HuH-7 (cell line): Measurements from ENCODE around the gene SUPT5H.

Experiments
- DNase-seq: peaks from one replicate; pipeline ENCODE4 v3.0.0; 2011; ENCODE audit warnings: low spot score

SUPT5H gene

DNA sequence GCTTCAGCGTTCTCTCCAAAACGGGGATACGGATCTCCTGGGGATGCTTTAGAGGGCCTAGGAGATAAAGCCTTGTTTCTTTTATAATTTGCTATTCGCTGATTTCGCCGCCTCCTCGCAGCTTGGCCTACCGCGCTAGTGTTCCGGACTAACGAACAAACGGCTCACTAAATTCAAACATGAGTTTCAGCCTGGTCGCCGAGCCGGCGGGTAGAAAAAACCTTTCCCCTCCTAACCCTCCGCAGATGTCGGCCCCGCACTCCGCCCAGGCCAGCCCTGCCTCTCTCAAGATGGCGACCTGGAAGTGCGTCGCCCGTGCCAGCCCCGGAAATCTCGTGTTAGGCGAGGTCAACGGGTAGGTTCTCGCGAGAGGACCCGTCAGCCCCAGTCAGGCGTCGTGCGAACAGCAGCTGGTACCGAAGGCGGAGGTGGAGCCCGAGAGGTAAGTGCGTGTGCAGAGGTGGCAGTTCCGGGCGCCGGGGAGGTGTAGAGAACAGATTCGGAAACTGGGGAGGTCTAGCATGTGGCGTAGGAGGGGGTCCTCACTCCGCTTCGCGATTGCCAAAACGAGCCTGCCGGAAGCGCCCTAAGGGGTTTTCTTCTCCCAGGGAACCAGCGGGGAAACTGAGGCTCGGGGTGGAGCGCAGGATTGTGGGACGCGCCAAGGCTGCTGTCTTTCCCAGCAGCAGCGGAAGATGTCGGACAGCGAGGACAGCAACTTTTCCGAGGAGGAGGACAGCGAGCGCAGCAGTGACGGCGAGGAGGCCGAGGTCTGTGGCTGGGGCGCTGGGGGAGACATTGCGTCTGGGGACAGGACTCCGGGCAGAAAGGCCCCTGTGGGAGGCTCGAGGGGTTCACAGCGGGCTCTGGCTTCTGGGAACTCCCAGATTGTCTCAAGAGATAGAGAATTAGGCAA is at the start of gene SUPT5H:
Gene SUPT5H, plus strand, starts transcription at position 387 of the 916 bp plus-strand sequence. Its CDS starts 309 bp downstream, at position 696.
- DNase-seq, result peak; percentile 98

DNA sequence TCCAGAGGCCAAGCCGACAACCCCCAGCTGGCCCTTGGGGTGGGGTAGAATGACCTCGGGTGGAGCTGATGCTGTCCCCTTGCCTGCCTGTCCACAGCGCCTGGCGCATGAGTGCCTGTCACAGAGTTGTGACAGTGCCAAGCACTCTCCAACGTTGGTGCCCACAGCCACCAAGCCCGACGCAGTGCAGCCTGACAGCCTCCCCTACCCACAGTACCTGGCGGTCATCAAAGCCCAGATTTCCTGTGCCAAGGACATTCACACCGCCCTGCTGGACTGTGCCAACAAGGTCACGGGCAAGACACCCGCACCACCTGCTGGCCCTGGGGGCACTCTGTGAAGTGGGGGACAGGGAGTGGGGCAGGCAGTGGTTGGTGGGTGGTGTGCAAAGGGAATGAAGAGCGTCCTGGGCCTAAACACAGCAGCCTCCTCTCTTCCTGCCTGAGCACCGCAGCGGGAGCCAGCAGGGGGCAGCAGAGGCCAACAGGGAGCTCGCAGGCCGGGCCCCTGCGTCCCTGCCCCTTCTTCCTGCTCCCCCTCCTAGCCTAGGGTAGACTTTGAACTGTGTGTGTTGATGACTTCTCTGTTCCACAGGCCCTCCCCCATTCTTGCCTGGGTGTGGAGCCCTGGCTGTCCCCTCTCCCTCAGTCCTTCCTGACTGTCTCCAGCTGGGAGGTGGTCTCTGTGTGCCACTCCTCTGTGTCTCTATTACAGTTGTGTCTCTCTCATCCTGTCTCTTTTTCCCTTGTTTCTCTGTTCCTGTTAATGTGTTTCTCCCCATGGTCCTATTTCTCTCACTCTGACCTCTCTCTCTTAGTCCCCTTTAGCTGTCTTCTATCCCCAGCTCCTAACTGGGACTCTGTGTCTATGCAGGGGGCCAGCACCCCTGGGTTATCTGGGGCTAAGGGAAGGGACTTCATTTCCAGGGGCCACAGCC is 47.8 kb upstream of the SUPT5H start:
- peak; percentile 97 for DNase-seq

DNA sequence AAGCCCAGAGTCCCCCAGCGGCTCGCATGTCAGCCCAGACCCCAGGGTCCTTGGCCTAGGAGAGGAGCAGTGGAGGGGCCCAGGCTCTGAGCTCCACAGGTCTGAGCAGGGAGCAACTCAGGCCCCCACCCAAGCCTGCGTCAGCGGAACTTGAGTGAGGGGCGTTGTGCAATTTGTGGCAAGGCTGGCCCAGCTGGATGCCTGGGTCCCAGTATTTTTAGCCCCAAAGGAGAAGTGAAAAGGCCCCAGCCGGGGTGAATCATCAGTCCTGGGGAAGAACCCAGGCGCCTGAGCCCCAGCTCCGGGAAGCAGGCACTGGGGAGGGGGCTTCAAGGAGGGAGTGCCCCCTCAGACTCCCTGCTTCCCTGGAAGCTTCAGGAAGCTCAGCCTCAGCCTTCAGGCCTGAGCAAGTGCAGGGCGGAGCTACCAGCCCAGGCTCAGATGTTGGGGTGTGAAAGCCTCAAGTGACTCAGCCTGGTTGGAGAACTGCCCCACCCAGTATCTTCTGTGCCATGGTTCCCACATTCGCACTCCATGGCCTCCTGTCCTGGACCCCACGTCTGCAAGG is 47.0 kb upstream of the SUPT5H start:
- no peak for DNase-seq

GRCh38 chr19:39399668-39400050 is 45.7 kb upstream of the SUPT5H start:
- no peak for DNase-seq

- no peak for DNase-seq
Measured at GRCh38 chr19:39400061-39400460, 45.3 kb upstream of the SUPT5H start.

DNA sequence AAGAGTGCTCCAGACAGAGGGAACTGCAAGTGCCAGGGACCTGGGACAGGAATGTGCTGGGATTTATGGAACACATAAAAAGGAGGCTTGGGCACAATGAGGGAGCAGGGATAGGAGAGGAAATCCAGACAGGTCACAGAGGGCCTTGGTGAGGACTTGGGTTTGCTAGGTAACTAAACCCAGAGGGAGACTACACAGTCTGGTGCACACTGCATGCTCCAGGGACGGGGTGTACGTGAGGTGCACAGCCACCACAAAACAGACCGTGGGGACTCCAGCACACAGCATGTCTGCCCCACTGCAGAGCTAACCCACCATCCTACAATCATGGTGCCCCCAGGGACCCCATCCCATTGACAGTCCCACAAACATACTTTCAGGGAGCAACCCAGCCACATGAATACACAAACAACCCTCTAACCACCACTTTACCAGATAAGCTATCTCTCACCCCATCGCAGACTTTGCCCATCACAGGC is 44.3 kb upstream of the SUPT5H start:
- no peak for DNase-seq

- no peak for DNase-seq
Measured at GRCh38 chr19:39401549-39402345, 43.6 kb upstream of the SUPT5H start.

- DNase-seq, result peak; percentile 74
Measured at GRCh38 chr19:39402346-39403300, 42.8 kb upstream of the SUPT5H start.

DNA sequence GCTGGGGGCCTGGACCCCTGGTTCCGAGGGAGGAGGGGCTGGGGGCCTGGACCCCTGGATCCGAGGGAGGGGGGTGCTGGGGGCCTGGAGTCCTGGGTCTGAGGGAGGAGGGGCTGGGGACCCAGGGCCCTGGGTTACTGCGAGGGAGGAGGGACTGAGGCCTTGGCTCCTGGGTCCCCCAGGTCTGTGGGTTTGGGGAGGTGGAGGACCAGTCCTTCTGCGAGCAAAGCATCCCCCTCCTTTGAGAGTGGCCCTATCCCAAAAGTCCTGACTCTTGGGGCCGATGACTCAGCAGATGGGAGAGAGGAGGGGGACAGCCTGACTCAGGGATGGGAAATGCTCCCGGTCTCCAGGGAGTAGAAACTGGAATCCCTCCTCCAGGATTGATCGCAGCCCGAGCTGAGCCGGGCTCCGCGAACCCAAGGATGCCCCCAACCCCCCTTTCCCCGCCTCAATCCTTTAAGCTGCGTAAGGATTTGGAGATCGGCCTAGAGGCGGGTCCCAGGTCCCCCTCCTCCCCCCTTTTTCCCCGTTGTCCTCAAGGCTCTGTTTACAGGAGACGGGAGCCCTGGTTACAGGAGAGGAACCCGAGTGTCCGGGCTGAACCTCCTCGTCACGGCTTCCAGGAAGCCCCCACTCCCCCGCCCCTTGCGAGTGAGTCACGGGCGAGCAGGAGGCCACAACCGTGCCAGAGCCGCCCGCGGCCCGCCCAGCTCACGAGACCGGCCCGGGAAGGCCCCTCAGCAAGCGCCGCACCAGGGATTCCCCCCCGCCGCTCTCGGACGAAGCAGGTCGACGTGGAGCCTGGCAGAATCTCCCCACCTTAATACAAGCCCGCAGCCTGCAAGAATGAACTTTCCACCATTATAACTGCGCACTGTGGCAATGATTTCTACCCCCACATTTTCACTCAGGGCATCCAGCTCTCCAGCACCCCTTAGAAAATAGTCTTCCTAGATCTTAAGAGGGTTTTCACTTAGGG is 41.8 kb upstream of the SUPT5H start:
- no peak for DNase-seq

GRCh38 chr19:39405261-39405957 is 40.0 kb upstream of the SUPT5H start:
- DNase-seq, result no peak

- DNase-seq, result no peak
Measured at GRCh38 chr19:39405958-39406655, 39.3 kb upstream of the SUPT5H start.

DNA sequence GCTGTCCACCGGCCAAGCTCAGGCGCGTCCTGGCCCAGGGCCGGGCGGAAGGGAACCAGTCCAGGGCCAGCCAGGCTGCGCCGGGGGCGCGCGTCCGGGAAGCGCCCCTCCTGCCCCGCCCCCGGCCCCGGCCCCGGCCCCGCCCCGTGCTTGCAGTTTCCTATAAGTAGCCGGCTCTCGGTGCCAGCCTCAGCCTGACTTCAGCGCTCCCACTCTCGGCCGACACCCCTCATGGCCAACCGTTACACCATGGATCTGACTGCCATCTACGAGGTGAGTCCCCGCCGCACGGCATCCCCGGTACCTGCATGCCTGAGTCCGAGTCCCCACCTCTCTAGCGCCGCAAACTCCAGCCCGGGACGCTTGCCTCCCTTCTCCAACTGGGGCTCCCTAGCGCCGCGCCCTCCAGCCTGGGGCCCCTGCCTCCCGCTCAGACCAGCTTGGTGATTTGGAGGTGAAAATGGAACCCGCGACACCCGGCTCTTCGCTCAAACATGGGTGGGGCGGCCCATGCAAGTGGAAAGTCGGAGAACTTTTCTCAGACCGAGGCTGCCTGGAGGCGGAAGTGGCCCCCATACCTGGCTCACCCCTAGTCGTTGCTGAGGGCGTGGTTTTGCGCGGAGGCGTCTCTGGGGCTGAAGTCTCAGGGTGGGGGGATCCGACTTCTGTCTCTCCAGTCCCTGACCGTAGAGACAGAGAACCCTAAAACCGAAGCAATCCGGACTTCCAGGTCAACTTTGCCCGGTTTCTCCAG is 38.5 kb upstream of the SUPT5H start, which contains the start of gene ZFP36:
Gene ZFP36, plus strand, starts transcription at position 192 of the 754 bp plus-strand sequence. Its CDS starts 58 bp downstream, at position 250.
- peak; percentile 91 for DNase-seq

GRCh38 chr19:39407410-39407659 is 38.0 kb upstream of the SUPT5H start:
- DNase-seq, result no peak

- DNase-seq, result no peak
Measured at GRCh38 chr19:39407660-39408391, 37.6 kb upstream of the SUPT5H start.

DNA sequence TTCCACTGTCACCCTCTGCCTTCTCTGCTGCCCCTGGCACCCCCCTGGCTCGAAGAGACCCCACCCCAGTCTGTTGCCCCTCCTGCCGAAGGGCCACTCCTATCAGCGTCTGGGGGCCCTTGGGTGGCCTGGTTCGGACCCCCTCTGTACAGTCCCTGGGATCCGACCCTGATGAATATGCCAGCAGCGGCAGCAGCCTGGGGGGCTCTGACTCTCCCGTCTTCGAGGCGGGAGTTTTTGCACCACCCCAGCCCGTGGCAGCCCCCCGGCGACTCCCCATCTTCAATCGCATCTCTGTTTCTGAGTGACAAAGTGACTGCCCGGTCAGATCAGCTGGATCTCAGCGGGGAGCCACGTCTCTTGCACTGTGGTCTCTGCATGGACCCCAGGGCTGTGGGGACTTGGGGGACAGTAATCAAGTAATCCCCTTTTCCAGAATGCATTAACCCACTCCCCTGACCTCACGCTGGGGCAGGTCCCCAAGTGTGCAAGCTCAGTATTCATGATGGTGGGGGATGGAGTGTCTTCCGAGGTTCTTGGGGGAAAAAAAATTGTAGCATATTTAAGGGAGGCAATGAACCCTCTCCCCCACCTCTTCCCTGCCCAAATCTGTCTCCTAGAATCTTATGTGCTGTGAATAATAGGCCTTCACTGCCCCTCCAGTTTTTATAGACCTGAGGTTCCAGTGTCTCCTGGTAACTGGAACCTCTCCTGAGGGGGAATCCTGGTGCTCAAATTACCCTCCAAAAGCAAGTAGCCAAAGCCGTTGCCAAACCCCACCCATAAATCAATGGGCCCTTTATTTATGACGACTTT is 36.8 kb upstream of the SUPT5H start:
- DNase-seq, result no peak
